Hepatocyte (in vitro differentiated cells): ENCODE measurements around the gene FAM81A.
"Not testable (repeated sequence)": the region's sequence is repeated elsewhere in the genome, so short reads cannot be mapped to it uniquely, and the experiment has no call there.

Experiments
- EZH2 ChIP-seq: fragments of 200-600 bp; sonication (generic); IDR thresholded peaks from 2 replicates; pipeline ENCODE4 v1.6.1; 2016; ENCODE audit warnings: antibody characterized with exemption, mild to moderate bottlenecking, borderline replicate concordance
- TF ChIP-seq, protein P1 (sequence below): fragments of 200-600 bp; sonication (generic); IDR thresholded peaks from 2 replicates; pipeline ENCODE4 v1.5.1; 2016; ENCODE audit warnings: antibody characterized with exemption, mild to moderate bottlenecking; ENCODE audit not compliant: poor library complexity

DNA sequence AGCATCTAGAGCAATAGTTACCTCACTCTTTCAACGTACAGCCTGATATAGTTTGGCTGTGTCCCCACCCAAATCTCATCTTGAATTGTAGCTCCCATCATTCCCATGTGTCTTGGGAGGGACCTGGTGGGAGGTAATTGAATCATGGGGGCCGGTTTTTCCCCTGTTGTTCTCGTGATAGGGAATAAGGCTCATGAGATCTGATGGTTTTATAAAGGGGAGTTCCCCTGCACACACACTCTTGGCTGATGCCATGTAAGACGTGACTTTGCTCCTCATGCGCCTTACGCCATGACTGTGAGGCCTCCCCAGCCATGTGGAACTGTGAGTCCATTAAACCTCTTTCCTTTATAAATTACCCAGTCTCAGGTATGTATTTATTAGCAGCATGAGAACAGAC is 88.5 kb downstream of the FAM81A start:
- TF ChIP-seq, protein P1, sequence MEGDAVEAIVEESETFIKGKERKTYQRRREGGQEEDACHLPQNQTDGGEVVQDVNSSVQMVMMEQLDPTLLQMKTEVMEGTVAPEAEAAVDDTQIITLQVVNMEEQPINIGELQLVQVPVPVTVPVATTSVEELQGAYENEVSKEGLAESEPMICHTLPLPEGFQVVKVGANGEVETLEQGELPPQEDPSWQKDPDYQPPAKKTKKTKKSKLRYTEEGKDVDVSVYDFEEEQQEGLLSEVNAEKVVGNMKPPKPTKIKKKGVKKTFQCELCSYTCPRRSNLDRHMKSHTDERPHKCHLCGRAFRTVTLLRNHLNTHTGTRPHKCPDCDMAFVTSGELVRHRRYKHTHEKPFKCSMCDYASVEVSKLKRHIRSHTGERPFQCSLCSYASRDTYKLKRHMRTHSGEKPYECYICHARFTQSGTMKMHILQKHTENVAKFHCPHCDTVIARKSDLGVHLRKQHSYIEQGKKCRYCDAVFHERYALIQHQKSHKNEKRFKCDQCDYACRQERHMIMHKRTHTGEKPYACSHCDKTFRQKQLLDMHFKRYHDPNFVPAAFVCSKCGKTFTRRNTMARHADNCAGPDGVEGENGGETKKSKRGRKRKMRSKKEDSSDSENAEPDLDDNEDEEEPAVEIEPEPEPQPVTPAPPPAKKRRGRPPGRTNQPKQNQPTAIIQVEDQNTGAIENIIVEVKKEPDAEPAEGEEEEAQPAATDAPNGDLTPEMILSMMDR: not testable (repeated sequence)
- not testable (repeated sequence) for TF ChIP-seq EZH2
